ENCODE measurements around the gene STAB2. TPM values are rescaled to one million over a fixed set of nuclear protein-coding genes. Genes with fewer than 3 reads are reported as not detected.

The STAB2 gene
- polyA plus RNA-seq, 1 donor from 2014 or later, result not detected

GRCh38 chr12:103765322-103765721 is 178.2 kb downstream of the STAB2 start:
- H3K4me3 ChIP-seq (ENCODE audit: low read length), result no peak overlapping the region
- H3K9ac ChIP-seq (ENCODE audit: low read length), result no peak overlapping the region
- no peaks in the 10 kb centered on the region for H3K79me2 ChIP-seq (replicated peaks; ENCODE audit: insufficient read depth, low read length)
- H3K27me3 ChIP-seq (ENCODE audit: insufficient read depth, low read depth, low read length), result no peaks in the 10 kb centered on the region
- no peaks in the 10 kb centered on the region for H3K9me2 ChIP-seq (ENCODE audit: insufficient read depth, low read length)
- H3K4me2 ChIP-seq (ENCODE audit: low read length), result no peak overlapping the region
- H3K27ac ChIP-seq (ENCODE audit: low read length), result no peak overlapping the region
- no peak overlapping the region for H2AFZ ChIP-seq (ENCODE audit: low read depth, low read length)
- H3F3A ChIP-seq (ENCODE audit: insufficient read depth, low read length, poor library complexity, severe bottlenecking), result no peaks in the 10 kb centered on the region
- H4K20me1 ChIP-seq (ENCODE audit: insufficient read depth), result no peaks in the 10 kb centered on the region
- H3K9me3 ChIP-seq (ENCODE audit: low read length), result no peaks in the 10 kb centered on the region
- no peaks in the 10 kb centered on the region for H3K36me3 ChIP-seq (ENCODE audit: insufficient read depth, low read length)
- TF ChIP-seq SMC3 (conservative IDR thresholded peaks at IDR 0.05; ENCODE audit: poor library complexity) (no peak), MXI1 (conservative IDR thresholded peaks at IDR 0.05; ENCODE audit: poor library complexity, severe bottlenecking) (no peak), REST (IDR thresholded peaks at IDR 0.05; ENCODE audit: borderline replicate concordance) (no peak), TAF1 (IDR thresholded peaks at IDR 0.05; ENCODE audit: low read depth) (no peak), CTCF (IDR thresholded peaks at IDR 0.05; ENCODE audit: poor library complexity, severe bottlenecking) (no peak), EZH2 (IDR thresholded peaks at IDR 0.05; ENCODE audit: borderline replicate concordance, insufficient read depth, low read length, poor library complexity, severe bottlenecking) (no peak), POLR2AphosphoS5 (IDR thresholded peaks at IDR 0.05) (no peak), EP300 (conservative IDR thresholded peaks at IDR 0.05; ENCODE audit: poor library complexity, severe bottlenecking) (no peak), RAD21 (conservative IDR thresholded peaks at IDR 0.05) (no peak)

- no peak overlapping the region for H3K4me2 ChIP-seq (ENCODE audit: low read length)
- no peaks in the 10 kb centered on the region for H3K27me3 ChIP-seq (ENCODE audit: insufficient read depth, low read depth, low read length)
- no peaks in the 10 kb centered on the region for H3K9me2 ChIP-seq (ENCODE audit: insufficient read depth, low read length)
- no peak overlapping the region for H3K9ac ChIP-seq (ENCODE audit: low read length)
- H3K9me3 ChIP-seq (ENCODE audit: low read length), result no peaks in the 10 kb centered on the region
- H3F3A ChIP-seq (ENCODE audit: insufficient read depth, low read length, poor library complexity, severe bottlenecking), result no peaks in the 10 kb centered on the region
- no peaks in the 10 kb centered on the region for H3K79me2 ChIP-seq (replicated peaks; ENCODE audit: insufficient read depth, low read length)
- H3K27ac ChIP-seq (ENCODE audit: low read length), result no peak overlapping the region
- H3K4me3 ChIP-seq (ENCODE audit: low read length), result no peak overlapping the region
- H3K36me3 ChIP-seq (ENCODE audit: insufficient read depth, low read length), result no peaks in the 10 kb centered on the region
- H2AFZ ChIP-seq (ENCODE audit: low read depth, low read length), result no peak overlapping the region
- H4K20me1 ChIP-seq (ENCODE audit: insufficient read depth), result no peaks in the 10 kb centered on the region
- TF ChIP-seq EP300 (conservative IDR thresholded peaks at IDR 0.05; ENCODE audit: poor library complexity, severe bottlenecking) (no peak), POLR2AphosphoS5 (IDR thresholded peaks at IDR 0.05) (no peak), CTCF (IDR thresholded peaks at IDR 0.05; ENCODE audit: poor library complexity, severe bottlenecking) (no peak), SMC3 (conservative IDR thresholded peaks at IDR 0.05; ENCODE audit: poor library complexity) (no peak), MXI1 (conservative IDR thresholded peaks at IDR 0.05; ENCODE audit: poor library complexity, severe bottlenecking) (no peak), EZH2 (IDR thresholded peaks at IDR 0.05; ENCODE audit: borderline replicate concordance, insufficient read depth, low read length, poor library complexity, severe bottlenecking) (no peak), TAF1 (IDR thresholded peaks at IDR 0.05; ENCODE audit: low read depth) (no peak), RAD21 (conservative IDR thresholded peaks at IDR 0.05) (no peak), REST (IDR thresholded peaks at IDR 0.05; ENCODE audit: borderline replicate concordance) (no peak)
Measured at GRCh38 chr12:103766028-103766427, 179.0 kb downstream of the STAB2 start.

All from neural cell (in vitro differentiated cells).